K562 (cell line): Measurements from ENCODE around the gene MAD1L1. TPM values are rescaled to one million over a fixed set of nuclear protein-coding genes. Genes with fewer than 3 reads are reported as not detected.

ENCODE experiments used
- ATF4 ChIP-seq: fragments of 450-650 bp; formaldehyde crosslinking; IDR thresholded peaks from 2 replicates; pipeline ENCODE4 v1.4.0; 2022; ENCODE audit warnings: mild to moderate bottlenecking, moderate library complexity
- ATF6 ChIP-seq: sonication (generic); formaldehyde crosslinking; IDR thresholded peaks from 2 replicates; pipeline ENCODE4 v1.4.0; 2020; ENCODE audit warnings: mild to moderate bottlenecking, missing genetic modification reagents
- KLF1 ChIP-seq: fragments of 450-650 bp; IDR thresholded peaks from 2 replicates; pipeline ENCODE4 v1.6.1; 2016; ENCODE audit warnings: missing genetic modification characterization, missing compliant biosample characterization
- NR4A1 ChIP-seq, 2 experiments: fragments of 250-450 bp in 1 of 2; fragments of 450-650 bp in 1 of 2; sonication (Bioruptor Pico) in 1 of 2; IDR thresholded peaks; 2 replicates each; pipeline versions ENCODE4 v1.4.0 to v1.6.1; 2016 to 2020; ENCODE audit warnings: mild to moderate bottlenecking in 2 of 2, missing compliant biosample characterization in 1 of 2, missing genetic modification characterization in 1 of 2, moderate library complexity in 1 of 2
- PKNOX1 ChIP-seq: fragments of 450-650 bp; IDR thresholded peaks from 2 replicates; pipeline ENCODE4 v1.6.1; 2016
- PRDM10 ChIP-seq: fragments of 450-650 bp; IDR thresholded peaks from 2 replicates; pipeline ENCODE4 v1.6.1; 2018; ENCODE audit not compliant: partially characterized antibody
- TARDBP ChIP-seq: fragments of 450-650 bp; IDR thresholded peaks from 2 replicates; pipeline ENCODE4 v1.6.1; 2016
- TGIF2 ChIP-seq: sonication (generic); formaldehyde crosslinking; IDR thresholded peaks from 2 replicates; pipeline ENCODE4 v1.8.1; 2022; ENCODE audit warnings: mild to moderate bottlenecking, missing genetic modification reagents, moderate library complexity
- ZMIZ1 ChIP-seq, 2 experiments: fragments of 150-350 bp in 1 of 2; IDR thresholded peaks; 2 replicates each; pipeline ENCODE4 v1.6.1; 2012 to 2016; ENCODE audit warnings: low read depth in 2 of 2, low read length in 2 of 2, mild to moderate bottlenecking in 1 of 2, moderate library complexity in 1 of 2
- ZNF830 ChIP-seq: fragments of 250-450 bp; sonication (Bioruptor Pico); IDR thresholded peaks from 2 replicates; pipeline ENCODE4 v1.5.0; 2021; ENCODE audit warnings: mild to moderate bottlenecking
- ZSCAN29 ChIP-seq: fragments of 450-650 bp; IDR thresholded peaks from 2 replicates; pipeline ENCODE4 v1.6.1; 2017
- polyA plus RNA-seq, 8 experiments: library from polyadenylated mRNA; depleted of rRNA in 4 of 8; stranded (reverse) in 5 of 8; unstranded in 3 of 8; fragments of >200 nt; fragmentation: Nextera tagmentation in 2 of 8; fragmentation: Illumina TruSeq in 1 of 8; extraction: Ambion mirVana in 2 of 8; extraction: Trizol in 1 of 8; gene quantifications; 2 replicates each; pipeline versions ENCODE4 v1.2.1 to v1.2.3, GENCODE V29; 2011 to 2014; ENCODE audit warnings: inconsistent platforms in 1 of 8, missing spikeins in 1 of 8
- total RNA-seq, 7 experiments: library from RNA; depleted of rRNA in 6 of 7; stranded (reverse); fragments of >200 nt in 6 of 7; fragmentation: Illumina TruSeq in 2 of 7; extraction: Trizol in 2 of 7; gene quantifications; 2 replicates each; pipeline versions ENCODE4 v1.2.1 to v1.2.3, GENCODE V29; 2011 to 2021; ENCODE audit warnings: low replicate concordance in 1 of 7
- TF ChIP-seq, protein P1 (sequence below): fragments of 250-450 bp; sonication (Bioruptor Pico); IDR thresholded peaks from 2 replicates; pipeline ENCODE4 v1.4.0; 2020; ENCODE audit warnings: mild to moderate bottlenecking, moderate library complexity

Gene MAD1L1
- total and polyA plus RNA-seq, 9 of the 15 experiments (the other 6 are each of a cell fraction or from before 2014, with no cell fraction given): 1.7 to 89.7 (median 18.0) TPM

GRCh38 chr7:2282185-2282751 is 49.5 kb upstream of the MAD1L1 start (continued):
- TF ChIP-seq PRDM10 (peak; percentile 85), TARDBP (no peak), TGIF2 (no peak), ZSCAN29 (no peak), NR4A1 (CRISPR knock-in tag; IDR thresholded peaks at IDR 0.05) (no peak), NR4A1 (tag; IDR thresholded peaks at IDR 0.05) (no peak), ATF4 (no peak), ZMIZ1 (IDR thresholded peaks at IDR 0.05; ENCODE audit: low read depth in 2 of 2, low read length in 2 of 2) (peak in 1 of 2 experiments; percentile 13; a peak in 1 of 4 replicates), PKNOX1 (0 out of 2 replicates have a peak, but pooled peaks have one; percentile 10), KLF1 (tag) (no peak), ZNF830 (CRISPR knock-in tag) (no peak), ATF6 (CRISPR knock-in tag) (no peak)
- TF ChIP-seq, protein P1, sequence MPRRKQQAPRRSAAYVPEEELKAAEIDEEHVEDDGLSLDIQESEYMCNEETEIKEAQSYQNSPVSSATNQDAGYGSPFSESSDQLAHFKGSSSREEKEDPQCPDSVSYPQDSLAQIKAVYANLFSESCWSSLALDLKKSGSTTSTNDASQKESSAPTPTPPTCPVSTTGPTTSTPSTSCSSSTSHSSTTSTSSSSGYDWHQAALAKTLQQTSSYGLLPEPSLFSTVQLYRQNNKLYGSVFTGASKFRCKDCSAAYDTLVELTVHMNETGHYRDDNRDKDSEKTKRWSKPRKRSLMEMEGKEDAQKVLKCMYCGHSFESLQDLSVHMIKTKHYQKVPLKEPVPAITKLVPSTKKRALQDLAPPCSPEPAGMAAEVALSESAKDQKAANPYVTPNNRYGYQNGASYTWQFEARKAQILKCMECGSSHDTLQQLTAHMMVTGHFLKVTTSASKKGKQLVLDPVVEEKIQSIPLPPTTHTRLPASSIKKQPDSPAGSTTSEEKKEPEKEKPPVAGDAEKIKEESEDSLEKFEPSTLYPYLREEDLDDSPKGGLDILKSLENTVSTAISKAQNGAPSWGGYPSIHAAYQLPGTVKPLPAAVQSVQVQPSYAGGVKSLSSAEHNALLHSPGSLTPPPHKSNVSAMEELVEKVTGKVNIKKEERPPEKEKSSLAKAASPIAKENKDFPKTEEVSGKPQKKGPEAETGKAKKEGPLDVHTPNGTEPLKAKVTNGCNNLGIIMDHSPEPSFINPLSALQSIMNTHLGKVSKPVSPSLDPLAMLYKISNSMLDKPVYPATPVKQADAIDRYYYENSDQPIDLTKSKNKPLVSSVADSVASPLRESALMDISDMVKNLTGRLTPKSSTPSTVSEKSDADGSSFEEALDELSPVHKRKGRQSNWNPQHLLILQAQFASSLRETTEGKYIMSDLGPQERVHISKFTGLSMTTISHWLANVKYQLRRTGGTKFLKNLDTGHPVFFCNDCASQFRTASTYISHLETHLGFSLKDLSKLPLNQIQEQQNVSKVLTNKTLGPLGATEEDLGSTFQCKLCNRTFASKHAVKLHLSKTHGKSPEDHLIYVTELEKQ (CRISPR knock-in tag): no peak
